ENCODE results near the gene TMEM132C. TPM values are rescaled to one million over a fixed set of nuclear protein-coding genes. Genes with fewer than 3 reads are reported as not detected.

The TMEM132C gene
- total RNA-seq, 2 experiments from 2014 or later: not detected

DNA sequence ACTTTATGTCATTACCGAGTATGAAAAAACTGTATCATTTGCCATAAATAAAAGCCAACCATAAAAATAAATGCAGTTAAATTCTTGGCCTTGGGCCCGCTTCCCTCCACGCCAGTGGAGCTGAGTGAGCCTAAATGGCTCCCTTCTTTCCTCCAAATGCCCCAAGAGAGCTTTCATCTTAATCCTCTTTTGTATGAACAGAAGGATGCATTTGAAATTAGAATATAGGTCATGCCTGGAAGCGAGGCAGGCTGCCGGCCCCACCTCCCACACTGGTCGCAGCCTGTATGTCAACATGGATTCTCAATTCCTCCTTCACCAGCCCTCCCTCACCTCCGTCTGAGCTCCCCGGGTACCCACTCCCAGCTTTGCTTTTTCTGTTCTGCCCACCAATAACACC, 311.1 kb downstream of the TMEM132C start:
- no peak overlapping the region for H3K27ac Mint-ChIP-seq
- intact Hi-C loops (cut with micrococcal nuclease): no loop called here
- TF ChIP-seq, protein P1, sequence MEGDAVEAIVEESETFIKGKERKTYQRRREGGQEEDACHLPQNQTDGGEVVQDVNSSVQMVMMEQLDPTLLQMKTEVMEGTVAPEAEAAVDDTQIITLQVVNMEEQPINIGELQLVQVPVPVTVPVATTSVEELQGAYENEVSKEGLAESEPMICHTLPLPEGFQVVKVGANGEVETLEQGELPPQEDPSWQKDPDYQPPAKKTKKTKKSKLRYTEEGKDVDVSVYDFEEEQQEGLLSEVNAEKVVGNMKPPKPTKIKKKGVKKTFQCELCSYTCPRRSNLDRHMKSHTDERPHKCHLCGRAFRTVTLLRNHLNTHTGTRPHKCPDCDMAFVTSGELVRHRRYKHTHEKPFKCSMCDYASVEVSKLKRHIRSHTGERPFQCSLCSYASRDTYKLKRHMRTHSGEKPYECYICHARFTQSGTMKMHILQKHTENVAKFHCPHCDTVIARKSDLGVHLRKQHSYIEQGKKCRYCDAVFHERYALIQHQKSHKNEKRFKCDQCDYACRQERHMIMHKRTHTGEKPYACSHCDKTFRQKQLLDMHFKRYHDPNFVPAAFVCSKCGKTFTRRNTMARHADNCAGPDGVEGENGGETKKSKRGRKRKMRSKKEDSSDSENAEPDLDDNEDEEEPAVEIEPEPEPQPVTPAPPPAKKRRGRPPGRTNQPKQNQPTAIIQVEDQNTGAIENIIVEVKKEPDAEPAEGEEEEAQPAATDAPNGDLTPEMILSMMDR (IDR thresholded peaks at IDR 0.05): no peak
- no peaks in the 10 kb centered on the region for H3K36me3 Mint-ChIP-seq (ENCODE audit: low read depth)
- H3K27me3 Mint-ChIP-seq: no peaks in the 10 kb centered on the region
- CTCF ChIA-PET: no interaction called here
- POLR2A ChIA-PET: no interaction called here
- H3K4me1 Mint-ChIP-seq (ENCODE audit: low read depth): no peaks in the 10 kb centered on the region
- DNase-seq (no peak), ATAC-seq (no peak)
- H3K9me3 Mint-ChIP-seq: no peaks in the 10 kb centered on the region
- no peak overlapping the region for H3K4me3 Mint-ChIP-seq

DNA sequence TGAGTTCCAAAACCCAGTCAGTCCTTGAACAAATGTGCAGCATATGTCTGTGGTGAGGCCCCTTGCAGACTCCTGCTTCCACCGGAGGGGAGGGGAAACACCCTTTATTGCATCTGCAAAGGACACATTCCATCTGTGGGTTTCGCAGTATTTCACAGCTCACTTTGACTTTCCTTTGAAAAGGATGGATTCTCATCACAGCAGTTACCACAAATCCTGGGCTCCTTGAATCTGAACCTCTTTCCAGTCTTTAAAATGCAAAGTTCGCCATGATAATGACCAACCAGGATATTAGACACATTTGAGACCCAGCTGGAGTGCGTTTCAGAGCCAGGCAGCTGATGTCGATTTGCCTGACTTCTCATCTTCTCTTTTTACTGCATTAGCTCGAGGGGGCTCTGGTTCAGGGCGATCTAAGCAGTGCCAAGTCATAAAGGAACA, 314.4 kb downstream of the TMEM132C start:
- Mint-ChIP-seq H3K27me3 (no peaks in the 10 kb centered on the region), H3K27ac (no peak overlapping the region), H3K36me3 (ENCODE audit: low read depth) (no peaks in the 10 kb centered on the region), H3K9me3 (no peaks in the 10 kb centered on the region), H3K4me3 (no peak overlapping the region), H3K4me1 (ENCODE audit: low read depth) (no peaks in the 10 kb centered on the region)
- ATAC-seq (no peak), DNase-seq (no peak)
- CTCF ChIA-PET: no interaction called here
- intact Hi-C loops (cut with micrococcal nuclease): no loop called here
- TF ChIP-seq, protein P1 (IDR thresholded peaks at IDR 0.05): no peak
- POLR2A ChIA-PET: no interaction called here

DNA sequence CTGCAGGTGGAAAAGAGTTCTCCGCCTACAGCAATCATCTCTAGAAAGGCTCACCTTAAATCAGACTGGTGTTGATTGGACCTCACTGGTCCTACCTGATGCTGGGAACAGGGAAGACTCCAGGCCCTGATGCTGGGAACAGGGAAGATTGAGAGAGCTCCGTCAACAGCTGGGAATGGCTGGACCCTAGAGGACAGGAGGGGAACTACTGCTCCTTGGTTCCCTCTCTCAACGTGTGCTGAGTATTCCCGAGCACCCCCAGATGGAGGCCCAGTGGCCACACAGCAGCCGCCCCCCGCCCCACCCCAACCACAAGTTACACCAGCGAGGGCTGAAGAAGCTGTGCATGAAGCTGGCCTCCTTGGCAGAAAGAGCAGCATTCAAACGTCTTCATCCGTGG, 316.5 kb downstream of the TMEM132C start:
- intact Hi-C loops (cut with micrococcal nuclease): no loop called here
- ATAC-seq (no peak), DNase-seq (no peak)
- Mint-ChIP-seq H3K4me3 (no peak overlapping the region), H3K9me3 (no peaks in the 10 kb centered on the region), H3K27me3 (no peaks in the 10 kb centered on the region), H3K27ac (no peak overlapping the region), H3K4me1 (ENCODE audit: low read depth) (no peaks in the 10 kb centered on the region), H3K36me3 (ENCODE audit: low read depth) (no peaks in the 10 kb centered on the region)
- TF ChIP-seq, protein P1 (IDR thresholded peaks at IDR 0.05): no peak
- ChIA-PET CTCF (no interaction called here), POLR2A (no interaction called here)

DNA sequence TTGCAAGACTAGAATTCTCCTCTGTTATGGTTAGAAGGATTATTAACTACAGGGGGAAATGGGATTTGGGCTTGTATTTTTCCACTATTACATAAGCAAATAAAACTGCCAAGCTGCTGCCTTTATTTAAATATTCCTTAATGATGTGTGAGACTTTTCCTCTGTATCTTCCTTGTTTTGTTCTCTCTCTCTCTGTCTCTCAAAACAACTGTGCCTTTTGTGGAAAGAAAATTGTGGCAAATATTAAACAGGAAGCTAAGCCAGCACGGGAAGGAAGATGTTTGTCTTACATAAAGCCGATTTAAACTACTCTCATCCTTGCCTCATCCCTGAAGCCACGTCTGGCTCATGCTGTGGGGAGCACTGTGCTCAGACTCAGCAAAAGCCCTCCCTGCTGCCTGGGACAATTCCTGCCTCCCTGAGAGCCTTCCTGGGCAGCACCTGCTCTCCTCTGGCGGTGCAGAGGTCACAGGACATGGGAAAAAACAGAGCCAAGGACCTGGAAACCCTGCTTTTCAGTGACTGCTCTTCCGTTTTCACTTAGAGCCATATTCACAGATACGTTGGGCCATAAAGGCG, 319.6 kb downstream of the TMEM132C start:
- Mint-ChIP-seq H3K27ac (no peak overlapping the region), H3K27me3 (no peaks in the 10 kb centered on the region), H3K4me1 (ENCODE audit: low read depth) (no peaks in the 10 kb centered on the region), H3K36me3 (ENCODE audit: low read depth) (no peaks in the 10 kb centered on the region), H3K4me3 (no peak overlapping the region), H3K9me3 (no peaks in the 10 kb centered on the region)
- ChIA-PET POLR2A (no interaction called here), CTCF (no interaction called here)
- intact Hi-C loops (cut with micrococcal nuclease): no loop called here
- ATAC-seq (no peak), DNase-seq (no peak)
- TF ChIP-seq, protein P1 (IDR thresholded peaks at IDR 0.05): no peak

DNA sequence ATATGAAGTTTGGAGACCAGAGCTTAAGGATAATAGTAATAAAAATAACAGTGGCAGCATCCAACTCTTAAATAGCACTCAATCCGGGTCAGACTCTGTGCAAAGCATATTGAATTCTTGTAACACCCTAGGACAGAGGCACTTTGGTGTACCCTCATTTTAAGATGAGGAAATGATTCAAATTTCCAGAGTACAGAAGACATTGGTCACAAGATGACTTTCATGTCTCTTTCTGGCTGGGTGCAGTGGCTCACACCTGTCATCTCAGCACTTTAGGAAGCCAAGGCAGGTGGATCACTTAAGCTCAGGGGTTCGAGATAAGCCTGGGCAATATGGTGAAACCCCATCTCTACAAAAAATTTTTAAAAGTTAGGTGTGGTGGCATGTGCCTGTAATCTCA, 320.9 kb downstream of the TMEM132C start:
- ATAC-seq (no peak), DNase-seq (no peak)
- H3K9me3 Mint-ChIP-seq: no peaks in the 10 kb centered on the region
- CTCF ChIA-PET: no interaction called here
- H3K27ac Mint-ChIP-seq: no peak overlapping the region
- no peak overlapping the region for H3K4me3 Mint-ChIP-seq
- POLR2A ChIA-PET: no interaction called here
- no peaks in the 10 kb centered on the region for H3K36me3 Mint-ChIP-seq (ENCODE audit: low read depth)
- intact Hi-C loops (cut with micrococcal nuclease): no loop called here
- no peaks in the 10 kb centered on the region for H3K4me1 Mint-ChIP-seq (ENCODE audit: low read depth)
- TF ChIP-seq, protein P1 (IDR thresholded peaks at IDR 0.05): no peak
- no peaks in the 10 kb centered on the region for H3K27me3 Mint-ChIP-seq

Measured in activated CD8-positive, alpha-beta T cell treated with anti-CD3 and anti-CD28 coated beads for 36 hours (primary cell).